AG09319 (cell line): ENCODE data around the gene DLX5.

Experiments
- DNase-seq: peaks from one replicate; pipeline ENCODE4 v3.0.0-alpha.2; 2010; ENCODE audit warnings: low read depth; ENCODE audit errors: extremely low read depth
- CTCF ChIP-seq: IDR thresholded peaks from 2 replicates; pipeline ENCODE4 v1.5.1; 2011; ENCODE audit warnings: low read depth, mild to moderate bottlenecking, inconsistent platforms, low read length, moderate library complexity

DLX5 gene

GRCh38 chr7:97002555-97003261, 21.9 kb downstream of the DLX5 start:
- no peak for DNase-seq
- TF ChIP-seq CTCF = no peak

DNA sequence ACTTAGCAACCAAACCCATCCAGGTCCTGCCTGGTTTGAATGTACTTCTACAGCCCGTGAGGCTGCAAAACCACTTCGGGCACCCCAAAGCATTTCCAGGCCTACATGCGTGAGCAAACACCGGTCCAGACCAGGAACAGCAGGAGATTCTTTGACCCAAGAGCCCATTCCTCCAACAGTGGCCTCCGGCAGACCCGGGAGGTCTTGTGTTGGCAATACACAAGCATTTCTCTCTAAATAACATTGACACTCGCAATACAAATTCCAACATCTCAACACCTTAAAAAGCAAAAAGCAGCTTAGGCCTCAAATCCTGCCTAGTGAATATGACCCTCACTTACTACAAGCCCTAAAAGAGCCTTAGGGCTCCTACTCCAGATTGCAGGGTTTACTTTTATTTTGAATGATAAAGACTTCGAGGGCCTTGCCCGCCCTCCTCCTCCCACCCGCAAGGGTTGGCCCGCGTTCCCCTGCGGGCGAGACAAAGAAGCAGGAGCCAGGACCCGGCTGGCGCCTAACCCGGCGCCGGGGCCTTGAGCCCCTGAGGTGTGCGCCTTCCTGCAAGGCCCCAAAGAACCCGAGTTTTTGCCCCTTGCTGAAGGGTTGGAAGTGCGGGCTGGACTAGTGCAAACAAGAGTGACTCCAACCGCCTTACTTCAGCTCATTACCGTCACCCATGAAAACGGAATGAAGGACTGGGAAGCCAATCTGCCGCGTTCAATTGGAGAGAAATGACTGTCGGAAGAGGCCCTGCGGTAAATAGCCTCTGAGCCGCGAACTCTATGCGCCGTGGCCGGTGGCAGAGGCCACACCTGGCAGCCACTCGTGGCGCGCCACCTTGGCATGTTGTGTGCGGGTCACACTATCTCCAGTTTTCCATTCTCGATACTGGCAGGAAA, 22.7 kb downstream of the DLX5 start:
- no peak for TF ChIP-seq CTCF
- no peak for DNase-seq

DNA sequence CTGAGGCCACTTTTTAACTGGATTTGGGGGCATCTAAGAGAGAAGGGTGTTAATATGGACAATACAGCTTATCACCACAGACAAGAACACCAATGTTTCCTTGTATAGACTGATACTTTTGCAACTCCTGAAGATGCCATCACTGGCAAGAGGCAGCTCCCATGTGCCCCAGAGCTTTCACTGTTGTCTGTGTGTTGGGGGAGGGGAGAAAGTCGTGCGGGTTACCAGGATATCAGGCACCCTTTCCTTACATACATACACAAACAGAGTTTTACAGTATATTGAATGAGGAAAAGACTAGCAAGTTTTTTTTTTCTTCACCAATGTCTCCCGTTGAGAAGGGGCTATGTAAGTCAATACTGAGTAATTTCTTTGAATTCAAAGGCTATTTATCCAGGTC, 23.4 kb downstream of the DLX5 start:
- DNase-seq = no peak
- no peak for TF ChIP-seq CTCF

- DNase-seq = no peak
- no peak for TF ChIP-seq CTCF
Measured at GRCh38 chr7:96998744-96999143, 25.9 kb downstream of the DLX5 start.

DNA sequence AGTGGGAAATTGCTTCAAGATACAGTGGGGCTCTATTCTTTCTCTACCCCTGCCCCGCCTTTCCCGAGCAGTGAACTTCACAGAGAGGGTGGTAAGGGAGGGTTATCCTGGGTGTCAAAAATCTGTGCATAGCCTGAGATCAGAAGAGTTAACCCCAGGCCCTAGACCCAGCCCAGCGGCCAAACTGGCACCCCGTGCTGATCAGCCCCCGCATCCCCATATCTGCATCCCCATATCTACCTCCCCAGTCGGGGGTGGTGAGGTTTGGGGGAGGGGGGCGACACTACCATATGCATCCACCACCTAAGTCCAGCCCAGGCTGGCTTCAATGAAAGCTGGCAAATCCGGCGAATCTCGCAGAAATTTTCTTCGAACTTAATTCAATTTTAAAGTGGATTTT, 26.3 kb downstream of the DLX5 start:
- no peak for TF ChIP-seq CTCF
- no peak for DNase-seq

DNA sequence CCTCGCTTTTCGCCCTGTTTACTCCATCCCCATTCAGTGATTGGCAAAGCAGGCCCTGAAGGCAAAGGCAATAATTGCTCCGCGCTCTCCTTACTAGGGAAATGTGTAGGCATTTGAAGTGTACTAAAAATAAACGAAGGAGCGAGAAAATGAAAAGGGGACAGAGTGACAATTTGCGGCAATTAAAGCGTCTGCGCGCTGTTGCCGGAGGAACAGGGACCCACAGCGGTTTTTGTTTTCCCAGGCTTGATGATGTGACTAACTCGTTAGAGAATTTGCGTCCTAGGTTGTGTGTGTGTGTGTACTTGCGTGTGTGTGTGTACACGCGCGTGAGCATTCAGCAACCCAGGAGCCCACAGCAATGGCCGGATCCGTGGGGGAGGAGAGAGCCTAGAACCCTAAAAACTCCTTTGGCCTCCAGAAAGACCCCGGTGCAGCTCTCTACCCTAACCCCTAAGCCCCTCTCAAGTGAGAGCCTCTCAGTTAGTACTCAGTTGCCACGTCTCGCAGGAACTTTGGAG, 27.1 kb downstream of the DLX5 start:
- DNase-seq = no peak
- no peak for TF ChIP-seq CTCF

- no peak for TF ChIP-seq CTCF
- no peak for DNase-seq
Measured at GRCh38 chr7:96996958-96997511, 27.6 kb downstream of the DLX5 start.
